ENCODE measurements around the gene PCMT1.

DNA sequence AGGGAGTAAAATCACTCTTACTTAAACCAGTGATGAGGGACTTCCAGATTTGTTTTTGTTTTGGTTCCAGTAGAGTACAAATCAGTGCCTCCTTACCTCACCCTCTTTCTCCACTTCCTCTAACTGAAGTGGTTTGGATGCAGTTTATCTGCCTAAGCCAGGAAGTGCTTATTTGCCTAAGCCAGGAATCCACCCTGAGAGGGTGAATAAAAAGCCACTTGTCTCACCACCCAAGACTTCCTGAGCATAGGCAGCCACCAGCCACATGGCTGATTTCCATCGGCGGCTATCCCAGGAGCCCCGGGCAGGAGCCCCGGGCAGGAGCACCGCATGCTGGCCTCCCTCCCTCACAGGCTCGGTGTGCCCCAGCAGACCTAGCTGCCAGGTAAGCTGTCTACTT lies 102.6 kb downstream of the PCMT1 start:
- no peak for TF ChIP-seq CTCF (IDR thresholded peaks at IDR 0.05)
- no peak for TF ChIP-seq POLR2A (IDR thresholded peaks at IDR 0.05)

Data from esophagus squamous epithelium (tissue), 4 donors.